T follicular helper cell (primary cell): Measurements from ENCODE around the gene PCSK6.
"Not testable (repeated sequence)": the region's sequence is repeated elsewhere in the genome, so short reads cannot be mapped to it uniquely, and the experiment has no call there.

Experiments
- DNase-seq: peaks from one replicate; pipeline ENCODE4 v3.0.0-alpha.2; 2020; ENCODE audit warnings: low read depth

PCSK6 gene

GRCh38 chr15:101429191-101429590, 60.3 kb downstream of the PCSK6 start:
- no peak for DNase-seq

- no peak for DNase-seq
Measured at GRCh38 chr15:101428758-101429157, 60.7 kb downstream of the PCSK6 start.

- DNase-seq, result no peak
Measured at GRCh38 chr15:101427606-101428487, 61.7 kb downstream of the PCSK6 start.

GRCh38 chr15:101426761-101427333, 62.7 kb downstream of the PCSK6 start:
- no peak for DNase-seq

GRCh38 chr15:101425787-101426365, 63.6 kb downstream of the PCSK6 start:
- no peak for DNase-seq

- DNase-seq, result no peak
Measured at GRCh38 chr15:101424984-101425383, 64.5 kb downstream of the PCSK6 start.

- DNase-seq, result no peak
Measured at GRCh38 chr15:101420232-101420631, 69.3 kb downstream of the PCSK6 start.

GRCh38 chr15:101416475-101416874, 73.0 kb downstream of the PCSK6 start:
- DNase-seq, result not testable (repeated sequence)

GRCh38 chr15:101413239-101413638, 76.3 kb downstream of the PCSK6 start:
- no peak for DNase-seq

- DNase-seq, result no peak
Measured at GRCh38 chr15:101411581-101411980, 77.9 kb downstream of the PCSK6 start.

- no peak for DNase-seq
Measured at GRCh38 chr15:101411085-101411484, 78.4 kb downstream of the PCSK6 start.

- DNase-seq, result no peak
Measured at GRCh38 chr15:101410612-101411011, 78.9 kb downstream of the PCSK6 start.

GRCh38 chr15:101409621-101410020, 79.9 kb downstream of the PCSK6 start:
- DNase-seq, result no peak

- DNase-seq, result no peak
Measured at GRCh38 chr15:101407966-101408775, 81.3 kb downstream of the PCSK6 start.

GRCh38 chr15:101407439-101407838, 82.1 kb downstream of the PCSK6 start:
- DNase-seq, result no peak

GRCh38 chr15:101406526-101407195, 82.8 kb downstream of the PCSK6 start:
- DNase-seq, result no peak

- DNase-seq, result no peak
Measured at GRCh38 chr15:101406036-101406435, 83.5 kb downstream of the PCSK6 start.

- DNase-seq, result no peak
Measured at GRCh38 chr15:101404245-101404644, 85.3 kb downstream of the PCSK6 start.

- not testable (repeated sequence) for DNase-seq
Measured at GRCh38 chr15:101402883-101403282, 86.6 kb downstream of the PCSK6 start.

- DNase-seq, result no peak
Measured at GRCh38 chr15:101401286-101401685, 88.2 kb downstream of the PCSK6 start.

GRCh38 chr15:101399431-101399830, 90.1 kb downstream of the PCSK6 start:
- no peak for DNase-seq

GRCh38 chr15:101398247-101398646, 91.3 kb downstream of the PCSK6 start:
- no peak for DNase-seq
